Measurements from ENCODE around the gene TBC1D13.

- TF ChIP-seq CTCF (IDR thresholded peaks at IDR 0.05; ENCODE audit: insufficient read depth, low read length, poor library complexity, severe bottlenecking) (no peak), EZH2phosphoT487 (conservative IDR thresholded peaks at IDR 0.05; ENCODE audit: low read length) (no peak)
These were observed 23.8 kb downstream of the TBC1D13 start for GRCh38 chr9:128810873-128811272.

Measured in SU-DHL-6 (cell line).